D721Med (cell line): ENCODE data around the gene ATP6AP1.

Source experiments
- DNase-seq: peaks from one replicate; pipeline ENCODE4 v3.0.0; 2011; ENCODE audit warnings: low spot score; ENCODE audit not compliant: insufficient read length
- FAIRE-seq: peaks from 2 replicates; lab custom pipeline; 2011; peaks lifted over from hg19 to GRCh38; lab: Jason Lieb, UNC
- TF ChIP-seq, protein P1 (sequence below): IDR thresholded peaks from 2 replicates; pipeline ENCODE4 v1.5.1; 2012; ENCODE audit warnings: mild to moderate bottlenecking, control low read depth; ENCODE audit not compliant: insufficient read depth; ENCODE audit errors: missing control alignments

The ATP6AP1 gene

DNA sequence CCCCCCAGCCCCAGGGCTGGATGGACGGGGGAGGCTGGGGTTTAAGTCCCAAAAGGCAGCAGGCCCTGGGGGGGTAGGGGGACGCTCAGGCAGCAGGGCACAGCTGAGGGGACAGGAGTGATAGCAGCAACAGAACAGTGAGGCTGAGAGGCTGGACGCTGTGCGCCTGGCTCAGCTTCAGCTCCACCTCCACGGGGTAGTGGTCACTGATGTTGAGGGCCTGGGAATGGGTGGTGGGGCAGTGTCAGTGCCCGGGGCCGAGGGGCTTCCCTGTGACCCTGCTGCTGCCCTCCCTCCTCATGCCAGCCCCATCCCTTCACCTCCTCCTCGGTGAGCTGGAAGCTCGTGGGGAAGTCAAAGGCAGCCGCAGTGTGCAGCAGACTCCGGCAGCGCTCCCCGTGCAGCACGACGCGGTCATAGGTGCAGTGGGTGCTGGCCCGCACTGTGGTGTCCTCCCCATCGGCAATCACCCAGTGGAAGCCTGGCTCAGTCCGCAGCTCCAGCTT lies 25.8 kb upstream of the ATP6AP1 start:
- FAIRE-seq (no peak), DNase-seq (no peak)
- TF ChIP-seq, protein P1, sequence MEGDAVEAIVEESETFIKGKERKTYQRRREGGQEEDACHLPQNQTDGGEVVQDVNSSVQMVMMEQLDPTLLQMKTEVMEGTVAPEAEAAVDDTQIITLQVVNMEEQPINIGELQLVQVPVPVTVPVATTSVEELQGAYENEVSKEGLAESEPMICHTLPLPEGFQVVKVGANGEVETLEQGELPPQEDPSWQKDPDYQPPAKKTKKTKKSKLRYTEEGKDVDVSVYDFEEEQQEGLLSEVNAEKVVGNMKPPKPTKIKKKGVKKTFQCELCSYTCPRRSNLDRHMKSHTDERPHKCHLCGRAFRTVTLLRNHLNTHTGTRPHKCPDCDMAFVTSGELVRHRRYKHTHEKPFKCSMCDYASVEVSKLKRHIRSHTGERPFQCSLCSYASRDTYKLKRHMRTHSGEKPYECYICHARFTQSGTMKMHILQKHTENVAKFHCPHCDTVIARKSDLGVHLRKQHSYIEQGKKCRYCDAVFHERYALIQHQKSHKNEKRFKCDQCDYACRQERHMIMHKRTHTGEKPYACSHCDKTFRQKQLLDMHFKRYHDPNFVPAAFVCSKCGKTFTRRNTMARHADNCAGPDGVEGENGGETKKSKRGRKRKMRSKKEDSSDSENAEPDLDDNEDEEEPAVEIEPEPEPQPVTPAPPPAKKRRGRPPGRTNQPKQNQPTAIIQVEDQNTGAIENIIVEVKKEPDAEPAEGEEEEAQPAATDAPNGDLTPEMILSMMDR, result no peak

DNA sequence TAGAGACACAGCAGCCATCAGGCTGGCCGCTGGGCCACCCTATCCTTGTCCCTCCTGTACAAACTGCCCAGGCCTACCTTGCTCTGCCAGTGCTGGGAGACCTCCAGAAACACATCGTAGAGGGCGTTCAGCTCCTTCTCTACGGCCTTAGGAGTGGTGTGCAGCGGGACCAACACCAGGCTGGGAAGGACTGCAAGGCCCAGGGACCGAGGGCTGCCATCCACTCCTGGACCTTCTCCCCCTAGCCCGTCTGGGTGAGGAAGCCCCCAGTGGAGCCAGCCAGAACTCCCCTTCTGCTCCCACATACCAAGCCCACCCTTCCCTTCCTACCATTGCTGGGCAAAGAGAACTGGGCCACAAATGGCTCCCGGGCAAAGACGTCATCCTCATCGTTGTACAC lies 25.3 kb upstream of the ATP6AP1 start:
- no peak for DNase-seq
- TF ChIP-seq, protein P1, result no peak
- FAIRE-seq, result no peak

DNA sequence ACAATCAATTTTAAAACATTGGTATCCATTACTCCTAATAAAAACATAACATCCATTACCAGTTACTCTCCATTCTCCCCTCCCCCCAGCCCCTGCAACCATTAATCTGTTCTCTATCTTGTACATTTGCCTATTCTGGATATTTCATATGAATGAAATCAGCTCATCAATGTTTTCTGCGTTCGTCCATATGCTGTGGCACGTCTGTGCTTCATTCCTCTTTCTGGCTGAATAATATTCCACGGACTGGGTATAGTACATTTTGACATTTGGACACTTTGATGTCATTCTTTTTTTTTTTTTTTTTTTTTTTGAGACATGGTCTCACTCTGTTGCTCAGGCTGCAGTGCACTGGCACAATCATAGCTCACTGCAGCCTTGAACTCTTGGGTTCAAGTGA lies 24.6 kb upstream of the ATP6AP1 start:
- DNase-seq, result no peak
- no peak for FAIRE-seq
- TF ChIP-seq, protein P1, result no peak

DNA sequence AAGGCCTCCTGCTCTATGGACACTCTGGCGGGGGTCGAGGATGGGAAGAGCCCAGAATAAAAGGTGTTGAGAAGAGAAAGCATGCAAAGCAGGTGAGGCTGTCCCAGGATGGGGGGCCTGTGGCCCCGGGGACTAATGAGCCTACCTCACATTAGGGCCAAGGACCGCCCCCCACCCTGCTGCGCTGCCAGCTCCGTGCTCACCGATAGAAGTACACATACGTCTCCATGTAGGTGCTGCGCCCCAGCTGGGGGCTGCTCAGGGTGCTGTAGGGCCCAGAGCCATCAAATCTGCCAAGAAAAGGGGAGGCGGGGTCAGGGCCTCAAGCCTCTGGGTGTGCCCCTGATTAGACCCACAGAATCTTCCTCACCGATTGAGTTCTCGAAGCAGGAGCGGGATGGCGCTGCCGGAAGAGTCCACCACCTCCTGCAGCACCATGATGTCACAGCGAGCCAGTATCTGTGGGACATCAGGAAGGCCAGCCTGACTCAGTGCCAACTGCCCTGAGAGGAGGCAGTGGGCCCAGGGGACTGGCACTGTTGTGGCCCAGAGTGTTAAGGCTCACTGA lies 23.8 kb upstream of the ATP6AP1 start:
- DNase-seq, result no peak
- TF ChIP-seq, protein P1, result no peak
- FAIRE-seq, result no peak

DNA sequence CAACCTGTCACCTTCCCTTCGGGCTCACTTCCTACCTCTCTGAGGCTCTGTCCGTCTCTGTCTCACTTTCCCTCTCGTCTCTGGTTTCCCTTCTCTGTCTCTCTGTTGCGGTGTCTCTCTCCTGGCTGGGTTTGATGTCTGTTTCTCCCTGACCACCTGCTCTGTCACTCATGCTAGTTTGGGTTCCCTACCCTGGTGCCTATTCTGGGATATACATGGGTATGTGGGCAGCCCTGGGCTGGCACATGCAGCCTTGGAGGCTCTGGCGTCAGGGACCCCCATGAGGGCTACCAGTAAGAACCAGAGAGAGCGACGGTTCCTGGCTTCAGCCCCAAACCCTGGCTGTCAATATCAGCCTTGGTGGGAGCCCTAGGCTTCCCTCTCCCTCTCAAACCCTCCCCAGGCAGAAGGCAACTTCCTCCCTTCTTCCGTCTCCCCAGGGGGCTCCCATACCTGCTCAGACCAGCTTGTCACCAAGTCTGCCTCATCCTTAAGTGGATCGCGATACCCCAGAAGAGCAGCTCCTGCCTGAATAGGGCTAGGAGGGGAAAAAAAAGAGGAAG lies 19.7 kb upstream of the ATP6AP1 start:
- TF ChIP-seq, protein P1, result no peak
- no peak for FAIRE-seq
- no peak for DNase-seq

DNA sequence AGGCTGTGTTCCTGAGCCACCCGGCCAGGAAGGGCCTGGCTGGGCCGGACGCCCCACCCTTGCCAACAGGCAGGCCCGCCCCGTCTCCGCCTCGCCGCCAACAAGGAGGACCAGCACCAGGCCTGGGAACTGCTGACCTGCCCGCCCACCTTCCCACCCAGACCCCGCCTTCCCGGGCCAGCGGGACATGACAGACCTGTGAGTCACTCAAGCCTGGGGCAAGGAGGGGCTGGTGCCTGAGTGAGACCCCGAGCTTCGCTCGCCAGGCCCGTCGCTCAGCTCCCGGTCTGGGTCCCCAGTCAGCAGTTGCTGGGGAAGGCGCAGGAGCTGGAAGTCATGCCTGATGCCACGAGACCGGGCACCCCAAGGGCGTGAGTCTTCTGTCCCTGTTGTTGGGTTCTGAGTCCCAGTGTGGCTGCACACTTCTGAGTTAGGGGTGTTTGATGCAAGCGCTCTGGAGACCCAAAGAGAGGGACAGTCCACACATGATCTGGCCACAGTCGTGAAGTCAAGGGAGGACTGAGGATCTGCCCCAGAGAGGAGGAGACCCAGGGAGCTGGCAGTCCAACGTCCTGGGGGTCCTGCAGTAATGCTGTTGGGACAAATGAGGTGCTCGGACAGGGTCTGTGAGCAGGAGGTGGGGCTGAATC lies 19.1 kb upstream of the ATP6AP1 start, which contains the start of gene DNASE1L1:
DNASE1L1 (minus strand) TSS at position 33 of the 650 bp plus-strand sequence. CDS start 3,686 bp downstream, outside the sequence.
- DNase-seq, result no peak

More for the DNA sequence above, 19.1 kb upstream of the ATP6AP1 start, which contains the start of gene DNASE1L1:
- TF ChIP-seq, protein P1, result no peak
- no peak for FAIRE-seq
